GM19238 (cell line): ENCODE measurements around the gene SLC35A4.
"Not testable (repeated sequence)": the region's sequence is repeated elsewhere in the genome, so short reads cannot be mapped to it uniquely, and the experiment has no call there.

Experiments
- DNase-seq: peaks from one replicate; pipeline ENCODE4 v3.0.0; 2011; ENCODE audit warnings: low spot score; ENCODE audit not compliant: insufficient read length

SLC35A4 gene

GRCh38 chr5:140588311-140589070, 23.9 kb downstream of the SLC35A4 start:
- DNase-seq: no peak

- DNase-seq: no peak
These were observed 26.2 kb downstream of the SLC35A4 start for GRCh38 chr5:140590861-140591260.

- DNase-seq: no peak
These were observed 27.2 kb downstream of the SLC35A4 start for GRCh38 chr5:140591747-140592372.

GRCh38 chr5:140593070-140593469, 28.4 kb downstream of the SLC35A4 start:
- not testable (repeated sequence) for DNase-seq

- no peak for DNase-seq
These were observed 29.5 kb downstream of the SLC35A4 start for GRCh38 chr5:140594169-140594568.

GRCh38 chr5:140595538-140596300, 31.1 kb downstream of the SLC35A4 start:
- no peak for DNase-seq

- no peak for DNase-seq
These were observed 31.7 kb downstream of the SLC35A4 start for GRCh38 chr5:140596321-140596741.

GRCh38 chr5:140598836-140599235, 34.2 kb downstream of the SLC35A4 start:
- no peak for DNase-seq

GRCh38 chr5:140600096-140600495, 35.5 kb downstream of the SLC35A4 start:
- DNase-seq: no peak

- DNase-seq: no peak
These were observed 37.5 kb downstream of the SLC35A4 start for GRCh38 chr5:140602147-140602546.

GRCh38 chr5:140603446-140603698, 38.7 kb downstream of the SLC35A4 start:
- DNase-seq: not testable (repeated sequence)

- DNase-seq: no peak
These were observed 39.1 kb downstream of the SLC35A4 start for GRCh38 chr5:140603734-140604133.

- DNase-seq: no peak
These were observed 41.3 kb downstream of the SLC35A4 start for GRCh38 chr5:140605879-140606278.

GRCh38 chr5:140607031-140607430, 42.4 kb downstream of the SLC35A4 start:
- no peak for DNase-seq

- DNase-seq: no peak
These were observed 44.1 kb downstream of the SLC35A4 start for GRCh38 chr5:140608722-140609121.

GRCh38 chr5:140609126-140609525, 44.5 kb downstream of the SLC35A4 start:
- DNase-seq: no peak

GRCh38 chr5:140611020-140611521, 46.4 kb downstream of the SLC35A4 start:
- DNase-seq: no peak
